ENCODE results near the gene TLE1.
"Not testable (repeated sequence)": the region's sequence is repeated elsewhere in the genome, so short reads cannot be mapped to it uniquely, and the experiment has no call there.

The TLE1 gene

DNA sequence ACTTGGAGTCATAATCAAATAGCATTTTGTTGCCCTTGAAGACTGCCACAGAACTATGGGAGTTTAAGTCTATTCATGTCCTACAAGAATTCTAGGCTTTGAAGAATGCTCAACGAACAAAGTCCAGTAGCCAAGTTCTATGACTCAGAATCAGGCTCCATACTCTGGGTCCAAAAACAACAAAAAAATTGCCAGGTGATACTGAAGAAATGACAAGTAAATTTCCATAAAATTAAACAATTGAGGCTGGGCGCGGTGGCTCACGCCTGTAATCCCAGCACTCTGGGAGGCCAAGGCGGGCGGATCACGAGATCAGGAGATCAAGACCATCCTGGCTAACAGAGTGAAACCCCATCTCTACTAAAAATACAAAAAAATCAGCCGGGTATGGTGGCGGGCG, 94.1 kb downstream of the TLE1 start:
- POLR2A ChIA-PET; H3K36me3 ChIP-seq (ENCODE audit: control insufficient read depth in 4 of 4, insufficient read depth in 4 of 4, low read length in 3 of 4); DNase-seq; H3K9me3 ChIP-seq (ENCODE audit: control extremely low read depth in 1 of 5, control insufficient read depth in 4 of 5, insufficient read depth in 2 of 5, low read depth in 1 of 5, low read length in 4 of 5); H3K4me3 ChIP-seq (ENCODE audit: control insufficient read depth in 1 of 7, extremely low read depth in 1 of 7, insufficient read depth in 4 of 7, low read depth in 2 of 7, low read length in 6 of 7); H3K27me3 ChIP-seq (replicated peaks in 2 of 5; ENCODE audit: control insufficient read depth in 4 of 5, insufficient read depth in 5 of 5, low read length in 4 of 5); H3K27ac ChIP-seq (ENCODE audit: insufficient read depth in 1 of 2, low read depth in 1 of 2, low read length in 2 of 2, poor library complexity in 1 of 2, severe bottlenecking in 2 of 2): not testable (repeated sequence)
- peaks cover 0 to 17% (median 9%) of the 10 kb centered on the region in 4 experiments for H3K4me1 ChIP-seq (ENCODE audit: control extremely low read depth in 1 of 4, control insufficient read depth in 4 of 4, insufficient read depth in 4 of 4, low read length in 3 of 4)
- 80% methylated on average over 5 of the region's 10 CpGs for WGBS (ENCODE audit: insufficient coverage)
- CTCF ChIA-PET = interaction anchor here (1.2 kb wide), 1 partner anchor 12 kb away, joined by 3 read pairs; no protein-coding TSS in a partner anchor

DNA sequence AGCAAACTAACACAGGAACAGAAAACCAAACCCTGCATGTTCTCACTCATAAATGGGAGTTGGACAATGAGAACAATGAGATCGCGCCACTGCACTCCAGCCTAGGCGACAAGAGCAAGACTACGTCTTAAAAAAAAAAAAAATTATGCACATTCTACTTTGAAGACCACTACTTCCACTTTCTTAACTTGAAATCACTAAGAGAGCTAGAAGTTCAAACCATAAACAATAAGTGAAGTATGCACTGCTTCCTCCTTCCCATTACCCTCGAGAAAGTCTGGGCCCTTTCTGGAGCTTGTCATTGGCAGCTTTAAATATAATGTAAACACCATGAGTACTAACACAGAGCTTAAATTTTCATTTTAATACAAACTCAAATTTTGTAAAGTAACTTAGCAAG, 94.9 kb downstream of the TLE1 start:
- no peaks in the 10 kb centered on the region for H3K9me3 ChIP-seq (ENCODE audit: control extremely low read depth in 1 of 5, control insufficient read depth in 4 of 5, insufficient read depth in 2 of 5, low read depth in 1 of 5, low read length in 4 of 5)
- no peaks in the 10 kb centered on the region for H3K36me3 ChIP-seq (ENCODE audit: control insufficient read depth in 4 of 4, insufficient read depth in 4 of 4, low read length in 3 of 4)
- peaks cover 0 to 17% (median 9%) of the 10 kb centered on the region in 4 experiments for H3K4me1 ChIP-seq (ENCODE audit: control extremely low read depth in 1 of 4, control insufficient read depth in 4 of 4, insufficient read depth in 4 of 4, low read length in 3 of 4)
- no peak overlapping the region for H3K27ac ChIP-seq (ENCODE audit: insufficient read depth in 1 of 2, low read depth in 1 of 2, low read length in 2 of 2, poor library complexity in 1 of 2, severe bottlenecking in 2 of 2)
- no peaks in the 10 kb centered on the region for H3K27me3 ChIP-seq (replicated peaks in 2 of 5; ENCODE audit: control insufficient read depth in 4 of 5, insufficient read depth in 5 of 5, low read length in 4 of 5)
- CTCF ChIA-PET = interaction anchor here (1.2 to 1.5 kb wide), 2 partner anchors 12 to 13 kb away, joined by 3 to 8 read pairs; no protein-coding TSS in a partner anchor
- POLR2A ChIA-PET = interaction anchor here (0.6 kb wide), 2 partner anchors 70 to 155 kb away, joined by 3 to 4 read pairs; no protein-coding TSS in a partner anchor
- DNase-seq = no peak
- no peak overlapping the region for H3K4me3 ChIP-seq (ENCODE audit: control insufficient read depth in 1 of 7, extremely low read depth in 1 of 7, insufficient read depth in 4 of 7, low read depth in 2 of 7, low read length in 6 of 7)
- 60% methylated on average over 1 of the region's 5 CpGs for WGBS (ENCODE audit: insufficient coverage)

DNA sequence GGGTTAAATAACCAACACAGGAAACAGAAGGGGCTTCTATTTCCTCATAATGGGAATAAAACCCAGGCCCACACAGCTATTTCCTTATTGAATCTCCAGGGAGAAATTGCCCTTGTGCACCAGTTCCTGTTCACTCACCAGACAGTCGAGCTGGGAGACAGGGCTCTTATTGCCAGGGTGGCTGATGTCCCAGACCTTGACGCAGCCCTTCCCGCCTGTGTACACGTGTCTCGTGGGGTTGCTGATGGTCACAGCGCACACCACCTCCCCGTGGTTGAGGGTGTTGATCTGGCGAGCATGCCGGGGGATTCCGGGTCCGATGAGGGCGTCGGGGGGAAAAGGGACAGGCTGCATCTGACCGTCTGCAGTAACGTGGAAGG, 96.5 kb downstream of the TLE1 start:
- peak in 2 of 3 donors; percentile 48 to 71 for DNase-seq

DNA sequence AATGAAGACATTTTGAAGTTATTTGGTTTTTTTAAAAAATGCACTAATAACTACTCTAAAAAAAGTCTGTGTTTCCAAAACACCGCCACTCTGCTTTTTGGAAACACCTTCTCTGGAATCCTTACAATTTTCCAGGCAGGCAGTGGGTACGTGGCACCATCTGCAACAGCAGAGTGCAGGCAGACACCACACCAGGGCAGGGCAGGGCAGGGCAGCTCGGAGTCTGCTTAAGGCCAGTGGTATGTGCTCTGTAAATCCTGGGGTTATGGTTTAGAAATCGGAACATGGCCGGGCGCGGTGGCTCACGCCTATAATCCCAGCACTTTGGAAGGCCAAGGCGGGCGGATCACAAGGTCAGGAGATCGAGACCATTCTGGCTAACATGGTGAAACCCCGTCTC, 97.6 kb downstream of the TLE1 start:
- Histone ChIP-seq H3K27ac (ENCODE audit: insufficient read depth in 1 of 2, low read depth in 1 of 2, low read length in 2 of 2, poor library complexity in 1 of 2, severe bottlenecking in 2 of 2) (no peak overlapping the region), H3K4me1 (ENCODE audit: control extremely low read depth in 1 of 4, control insufficient read depth in 4 of 4, insufficient read depth in 4 of 4, low read length in 3 of 4) (peaks cover 0 to 12% (median 9%) of the 10 kb centered on the region in 4 experiments), H3K27me3 (replicated peaks in 2 of 5; ENCODE audit: control insufficient read depth in 4 of 5, insufficient read depth in 5 of 5, low read length in 4 of 5) (no peaks in the 10 kb centered on the region), H3K9me3 (ENCODE audit: control extremely low read depth in 1 of 5, control insufficient read depth in 4 of 5, insufficient read depth in 2 of 5, low read depth in 1 of 5, low read length in 4 of 5) (no peaks in the 10 kb centered on the region), H3K36me3 (ENCODE audit: control insufficient read depth in 4 of 4, insufficient read depth in 4 of 4, low read length in 3 of 4) (no peaks in the 10 kb centered on the region), H3K4me3 (ENCODE audit: control insufficient read depth in 1 of 7, extremely low read depth in 1 of 7, insufficient read depth in 4 of 7, low read depth in 2 of 7, low read length in 6 of 7) (no peak overlapping the region)
- ChIA-PET POLR2A (no interaction called here), CTCF (no interaction called here)
- WGBS (ENCODE audit: insufficient coverage) = no CpG with 5 or more reads among the region's 12 CpGs
- DNase-seq = no peak

More for the DNA sequence above, 96.5 kb downstream of the TLE1 start:
- H3K27ac ChIP-seq (ENCODE audit: insufficient read depth in 1 of 2, low read depth in 1 of 2, low read length in 2 of 2, poor library complexity in 1 of 2, severe bottlenecking in 2 of 2) = no peak overlapping the region
- ChIA-PET POLR2A (no interaction called here), CTCF (no interaction called here)
- H3K4me3 ChIP-seq (ENCODE audit: control insufficient read depth in 1 of 7, extremely low read depth in 1 of 7, insufficient read depth in 4 of 7, low read depth in 2 of 7, low read length in 6 of 7) = peak overlapping the region in 2 of 7 experiments; percentile 19 to 31
- no peaks in the 10 kb centered on the region for H3K36me3 ChIP-seq (ENCODE audit: control insufficient read depth in 4 of 4, insufficient read depth in 4 of 4, low read length in 3 of 4)
- H3K9me3 ChIP-seq (ENCODE audit: control extremely low read depth in 1 of 5, control insufficient read depth in 4 of 5, insufficient read depth in 2 of 5, low read depth in 1 of 5, low read length in 4 of 5) = no peaks in the 10 kb centered on the region
- H3K4me1 ChIP-seq (ENCODE audit: control extremely low read depth in 1 of 4, control insufficient read depth in 4 of 4, insufficient read depth in 4 of 4, low read length in 3 of 4) = peaks cover 0 to 17% (median 9%) of the 10 kb centered on the region in 4 experiments
- H3K27me3 ChIP-seq (replicated peaks in 2 of 5; ENCODE audit: control insufficient read depth in 4 of 5, insufficient read depth in 5 of 5, low read length in 4 of 5) = no peaks in the 10 kb centered on the region
- 23% methylated on average over 9 of the region's 15 CpGs for WGBS (ENCODE audit: insufficient coverage)

DNA sequence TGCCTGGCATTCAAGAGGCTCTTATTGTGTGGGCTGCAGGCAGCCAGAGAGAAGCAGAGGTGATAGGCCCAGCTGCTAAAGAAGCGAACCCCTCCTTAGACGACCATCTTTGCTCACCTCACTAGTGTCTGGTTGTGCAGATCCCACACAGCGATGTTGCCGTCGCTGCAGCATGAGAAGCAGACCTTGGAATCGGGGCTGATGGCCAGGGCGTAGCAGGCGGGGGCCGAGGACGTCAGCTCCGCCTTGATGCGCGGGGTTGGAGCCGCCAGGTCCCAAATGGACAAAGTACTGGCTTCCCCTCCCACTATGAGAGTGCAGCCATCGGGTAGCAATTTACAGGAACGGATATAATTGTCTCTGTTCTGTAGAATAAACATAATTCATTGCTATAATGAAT, 98.7 kb downstream of the TLE1 start:
- Histone ChIP-seq H3K27ac (ENCODE audit: insufficient read depth in 1 of 2, low read depth in 1 of 2, low read length in 2 of 2, poor library complexity in 1 of 2, severe bottlenecking in 2 of 2) (no peak overlapping the region), H3K27me3 (replicated peaks in 2 of 5; ENCODE audit: control insufficient read depth in 4 of 5, insufficient read depth in 5 of 5, low read length in 4 of 5) (no peaks in the 10 kb centered on the region), H3K4me1 (ENCODE audit: control extremely low read depth in 1 of 4, control insufficient read depth in 4 of 4, insufficient read depth in 4 of 4, low read length in 3 of 4) (peaks cover 0 to 12% (median 9%) of the 10 kb centered on the region in 4 experiments), H3K36me3 (ENCODE audit: control insufficient read depth in 4 of 4, insufficient read depth in 4 of 4, low read length in 3 of 4) (no peaks in the 10 kb centered on the region), H3K9me3 (ENCODE audit: control extremely low read depth in 1 of 5, control insufficient read depth in 4 of 5, insufficient read depth in 2 of 5, low read depth in 1 of 5, low read length in 4 of 5) (no peaks in the 10 kb centered on the region), H3K4me3 (ENCODE audit: control insufficient read depth in 1 of 7, extremely low read depth in 1 of 7, insufficient read depth in 4 of 7, low read depth in 2 of 7, low read length in 6 of 7) (no peak overlapping the region)
- ChIA-PET POLR2A (no interaction called here), CTCF (no interaction called here)
- DNase-seq = no peak
- 96% methylated on average over 13 of the region's 16 CpGs for WGBS (ENCODE audit: insufficient coverage)

DNA sequence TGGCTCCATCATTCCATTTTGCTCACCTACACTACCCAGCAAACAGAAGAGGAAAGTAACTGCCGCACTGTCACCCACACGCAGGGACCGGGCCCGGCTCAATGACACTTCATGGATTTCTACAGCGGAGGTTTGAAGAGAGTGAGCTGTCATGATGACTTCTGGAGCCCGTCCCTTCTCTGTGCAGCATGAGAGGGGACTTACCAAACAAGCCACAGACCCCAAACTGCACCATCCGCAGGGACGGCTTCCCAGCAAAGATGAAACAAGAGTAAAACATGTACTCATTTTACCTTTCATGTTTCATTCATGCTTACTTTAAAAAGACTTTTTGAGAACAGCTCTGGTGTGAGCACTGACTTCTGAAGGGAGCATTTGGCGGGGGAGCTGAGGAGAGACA, 99.5 kb downstream of the TLE1 start:
- 95% methylated on average over 8 of the region's 9 CpGs for WGBS (ENCODE audit: insufficient coverage)
- no peak overlapping the region for H3K4me3 ChIP-seq (ENCODE audit: control insufficient read depth in 1 of 7, extremely low read depth in 1 of 7, insufficient read depth in 4 of 7, low read depth in 2 of 7, low read length in 6 of 7)
- no peaks in the 10 kb centered on the region for H3K36me3 ChIP-seq (ENCODE audit: control insufficient read depth in 4 of 4, insufficient read depth in 4 of 4, low read length in 3 of 4)
- peaks cover 0 to 12% (median 9%) of the 10 kb centered on the region in 4 experiments for H3K4me1 ChIP-seq (ENCODE audit: control extremely low read depth in 1 of 4, control insufficient read depth in 4 of 4, insufficient read depth in 4 of 4, low read length in 3 of 4)
- H3K27ac ChIP-seq (ENCODE audit: insufficient read depth in 1 of 2, low read depth in 1 of 2, low read length in 2 of 2, poor library complexity in 1 of 2, severe bottlenecking in 2 of 2) = no peak overlapping the region
- H3K9me3 ChIP-seq (ENCODE audit: control extremely low read depth in 1 of 5, control insufficient read depth in 4 of 5, insufficient read depth in 2 of 5, low read depth in 1 of 5, low read length in 4 of 5) = no peaks in the 10 kb centered on the region
- CTCF ChIA-PET = no interaction called here
- DNase-seq = no peak
- H3K27me3 ChIP-seq (replicated peaks in 2 of 5; ENCODE audit: control insufficient read depth in 4 of 5, insufficient read depth in 5 of 5, low read length in 4 of 5) = no peaks in the 10 kb centered on the region
- POLR2A ChIA-PET = no interaction called here

DNA sequence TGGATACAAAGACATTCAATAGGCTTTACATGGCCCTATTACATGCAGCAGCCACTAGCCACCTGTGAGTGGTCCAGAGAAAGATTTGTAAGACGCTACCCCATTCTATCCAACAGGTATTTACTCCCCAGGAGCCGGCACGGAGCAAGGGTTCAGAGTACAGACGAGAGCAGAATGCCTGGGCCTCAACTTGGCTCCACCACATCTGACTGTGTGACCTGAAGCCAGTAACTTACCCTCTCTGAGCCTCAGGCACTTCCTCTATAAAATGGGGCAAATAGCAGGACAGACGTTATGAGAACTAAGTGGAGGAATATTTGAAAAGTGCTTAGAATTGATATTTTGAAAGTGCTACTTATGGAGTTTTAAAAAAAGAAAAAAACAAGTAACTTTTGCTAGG, 100.0 kb downstream of the TLE1 start:
- H3K36me3 ChIP-seq (ENCODE audit: control insufficient read depth in 4 of 4, insufficient read depth in 4 of 4, low read length in 3 of 4) = no peaks in the 10 kb centered on the region
- H3K4me3 ChIP-seq (ENCODE audit: control insufficient read depth in 1 of 7, extremely low read depth in 1 of 7, insufficient read depth in 4 of 7, low read depth in 2 of 7, low read length in 6 of 7) = no peak overlapping the region
- H3K4me1 ChIP-seq (ENCODE audit: control extremely low read depth in 1 of 4, control insufficient read depth in 4 of 4, insufficient read depth in 4 of 4, low read length in 3 of 4) = peaks cover 0 to 12% (median 9%) of the 10 kb centered on the region in 4 experiments
- 88% methylated on average over 5 of the region's 5 CpGs for WGBS (ENCODE audit: insufficient coverage)
- DNase-seq = no peak
- no peaks in the 10 kb centered on the region for H3K27me3 ChIP-seq (replicated peaks in 2 of 5; ENCODE audit: control insufficient read depth in 4 of 5, insufficient read depth in 5 of 5, low read length in 4 of 5)
- no peaks in the 10 kb centered on the region for H3K9me3 ChIP-seq (ENCODE audit: control extremely low read depth in 1 of 5, control insufficient read depth in 4 of 5, insufficient read depth in 2 of 5, low read depth in 1 of 5, low read length in 4 of 5)
- ChIA-PET CTCF (no interaction called here), POLR2A (no interaction called here)
- H3K27ac ChIP-seq (ENCODE audit: insufficient read depth in 1 of 2, low read depth in 1 of 2, low read length in 2 of 2, poor library complexity in 1 of 2, severe bottlenecking in 2 of 2) = no peak overlapping the region

Measured in common myeloid progenitor, CD34-positive (primary cell).